Stimulated activated CD4-positive, alpha-beta T cell treated with anti-CD3 and anti-CD28 coated beads, Interleukin-1b, Interleukin-23, amount 100 ng/mL, for 4 hours (primary cell): ENCODE measurements around the gene WDR72.
"Not testable (repeated sequence)": the region's sequence is repeated elsewhere in the genome, so short reads cannot be mapped to it uniquely, and the experiment has no call there.

Experiments
- DNase-seq, 2 donors: peaks; one replicate each; pipeline ENCODE4 v3.0.0-alpha.2; 2020; ENCODE audit warnings: low read depth in 2 of 2

Gene WDR72

GRCh38 chr15:53759411-53759931 lies at the start of gene WDR72:
WDR72 (minus strand) TSS chr15:53759663; CDS start chr15:53733149, 26,514 bp downstream.
- no peak for DNase-seq

- DNase-seq, result no peak
Measured at GRCh38 chr15:53808058-53808706, 48.7 kb upstream of the WDR72 start.

GRCh38 chr15:53807501-53807900 lies 48.0 kb upstream of the WDR72 start:
- DNase-seq, result no peak

- DNase-seq, result no peak
Measured at GRCh38 chr15:53802672-53803071, 43.2 kb upstream of the WDR72 start.

- DNase-seq, result no peak
Measured at GRCh38 chr15:53791581-53791980, 32.1 kb upstream of the WDR72 start.

GRCh38 chr15:53789654-53790375 lies 30.4 kb upstream of the WDR72 start:
- no peak for DNase-seq

GRCh38 chr15:53786401-53786800 lies 26.9 kb upstream of the WDR72 start:
- DNase-seq, result no peak

- not testable (repeated sequence) for DNase-seq
Measured at GRCh38 chr15:53785241-53785640, 25.8 kb upstream of the WDR72 start.

- no peak for DNase-seq
Measured at GRCh38 chr15:53762916-53763315, 3.5 kb upstream of the WDR72 start.

GRCh38 chr15:53758412-53758811 lies 1.1 kb downstream of the WDR72 start:
- no peak for DNase-seq

GRCh38 chr15:53757906-53758305 lies 1.6 kb downstream of the WDR72 start:
- no peak for DNase-seq

GRCh38 chr15:53753813-53754212 lies 5.7 kb downstream of the WDR72 start:
- DNase-seq, result no peak

GRCh38 chr15:53752406-53752805 lies 7.1 kb downstream of the WDR72 start:
- no peak for DNase-seq

- no peak for DNase-seq
Measured at GRCh38 chr15:53747501-53748068, 11.9 kb downstream of the WDR72 start.

- DNase-seq, result no peak
Measured at GRCh38 chr15:53746101-53746500, 13.4 kb downstream of the WDR72 start.

GRCh38 chr15:53739651-53740050 lies 19.8 kb downstream of the WDR72 start:
- DNase-seq, result no peak

- DNase-seq, result no peak
Measured at GRCh38 chr15:53739187-53739586, 20.3 kb downstream of the WDR72 start.

GRCh38 chr15:53721334-53722087 lies 38.0 kb downstream of the WDR72 start:
- DNase-seq, result no peak

GRCh38 chr15:53716909-53717876 lies 42.3 kb downstream of the WDR72 start:
- no peak for DNase-seq

- DNase-seq, result no peak
Measured at GRCh38 chr15:53713218-53713617, 46.2 kb downstream of the WDR72 start.

GRCh38 chr15:53710906-53711305 lies 48.6 kb downstream of the WDR72 start:
- DNase-seq, result no peak
